Ovary (tissue), 9 donors: Measurements from ENCODE around the gene NAV2. TPM values are rescaled to one million over a fixed set of nuclear protein-coding genes. Genes with fewer than 3 reads are reported as not detected.

Experiments
- DNase-seq, 5 donors: peaks; one replicate each; pipeline ENCODE4 v3.0.0-alpha.2; 2019 to 2020
- H3K27ac ChIP-seq, 2 donors: fragments of 200-600 bp; one replicate each; pipeline versions ENCODE4 v1.5.1 to v1.8.0; 2019 to 2022
- H3K27me3 ChIP-seq: fragments of 200-600 bp; one replicate; pipeline ENCODE4 v1.8.0; 2022
- H3K36me3 ChIP-seq: fragments of 200-600 bp; sonication (generic); one replicate; pipeline ENCODE4 v1.5.1; 2019
- H3K4me1 ChIP-seq: one replicate; pipeline ENCODE4 v1.8.1; 2013; ENCODE audit warnings: mild to moderate bottlenecking, moderate library complexity; ENCODE audit not compliant: insufficient read depth
- H3K4me3 ChIP-seq: fragments of 200-600 bp; sonication (generic); one replicate; pipeline ENCODE4 v1.5.1; 2017
- H3K9me3 ChIP-seq, 2 donors: fragments of 200-600 bp in 1 of 2; sonication (generic) in 1 of 2; one replicate each; pipeline versions ENCODE4 v1.5.1 to v1.8.1; 2013 to 2019; ENCODE audit warnings: mild to moderate bottlenecking in 1 of 2, moderate library complexity in 1 of 2
- EP300 ChIP-seq: sonication (generic); formaldehyde crosslinking; IDR thresholded peaks from one replicate; pipeline ENCODE4 v1.6.1; 2017; ENCODE audit warnings: antibody characterized with exemption
- POLR2A ChIP-seq: fragments of 450-650 bp; IDR thresholded peaks from one replicate; pipeline ENCODE4 v1.6.1; 2017; ENCODE audit warnings: antibody characterized with exemption, mild to moderate bottlenecking, moderate library complexity
- WGBS, 3 donors: extraction: QIAGEN DNeasy Blood & Tissue Kit in 1 of 3; methylation state at CpG; one replicate each; pipeline versions ENCODE4 v1.1.5 to v1.1.7; 2013 to 2017; 5-methylcytosine and 5-hydroxymethylcytosine counted together
- intact Hi-C, 4 donors: fragments of 100-400 bp; cut with DNase I; formaldehyde crosslinking; loops; one replicate each; pipeline versions ENCODE4 v1.11.0 to v1.15.1; 2022 to 2023
- polyA plus RNA-seq, 2 donors: library from polyadenylated mRNA; stranded (reverse); fragments of 200-250 nt in 1 of 2; fragments of 350-450 nt in 1 of 2; fragmentation: Illumina TruSeq in 1 of 2; extraction: RNeasy Lipid Tissue Mini Kit (QIAGEN cat#74804) in 1 of 2; gene quantifications; one replicate each; pipeline ENCODE4 v1.2.3, GENCODE V29; 2013 to 2014
- total RNA-seq, 7 donors: library from RNA; depleted of rRNA in 2 of 7; stranded (reverse); fragments of >200 nt in 2 of 7; fragmentation: NEBNext Ultra II Directional in 3 of 7; extraction: Animal tissue kit (Norgen Biotek cat#: 25700) in 3 of 7; gene quantifications; one replicate each; pipeline versions ENCODE4 v1.1.0 to v1.2.4, GENCODE V29; 2016 to 2023
- TF ChIP-seq, protein P1 (sequence below), 3 donors: fragments of 450-650 bp in 2 of 3; fragments of 200-600 bp in 1 of 3; IDR thresholded peaks; one replicate each; pipeline versions ENCODE4 v1.5.1 to v1.8.0; 2016 to 2022; ENCODE audit warnings: antibody characterized with exemption in 3 of 3, mild to moderate bottlenecking in 1 of 3
- donor health status: DM: no; HTN: no; CAD: no; lungs with moderate emphysema.
- donor health status: DM: no; HTN: no; CAD: no.
- donor health status: Bipolar disorder and iron deficiency.
- donor health status: DM: yes; HTN: yes; CAD: no.
- donor health status: DM: no; HTN: no; CAD: no.
- donor health status: DM: yes; HTN: yes; CAD: no.

NAV2 gene
- total and polyA plus RNA-seq, 9 donors = 2.9 to 14.1 (median 7.8) TPM

- H3K4me1 ChIP-seq = peaks cover 4% of the 10 kb centered on the region
Measured at GRCh38 chr11:19955660-19956059, 243.0 kb downstream of the NAV2 start.

GRCh38 chr11:19956228-19956627, 243.6 kb downstream of the NAV2 start:
- WGBS, 3 donors = 68 to 89% (median 71%) methylated on average over 4 of the region's 4 CpGs
- TF ChIP-seq EP300 (no peak), POLR2A (no peak)
- TF ChIP-seq, protein P1, sequence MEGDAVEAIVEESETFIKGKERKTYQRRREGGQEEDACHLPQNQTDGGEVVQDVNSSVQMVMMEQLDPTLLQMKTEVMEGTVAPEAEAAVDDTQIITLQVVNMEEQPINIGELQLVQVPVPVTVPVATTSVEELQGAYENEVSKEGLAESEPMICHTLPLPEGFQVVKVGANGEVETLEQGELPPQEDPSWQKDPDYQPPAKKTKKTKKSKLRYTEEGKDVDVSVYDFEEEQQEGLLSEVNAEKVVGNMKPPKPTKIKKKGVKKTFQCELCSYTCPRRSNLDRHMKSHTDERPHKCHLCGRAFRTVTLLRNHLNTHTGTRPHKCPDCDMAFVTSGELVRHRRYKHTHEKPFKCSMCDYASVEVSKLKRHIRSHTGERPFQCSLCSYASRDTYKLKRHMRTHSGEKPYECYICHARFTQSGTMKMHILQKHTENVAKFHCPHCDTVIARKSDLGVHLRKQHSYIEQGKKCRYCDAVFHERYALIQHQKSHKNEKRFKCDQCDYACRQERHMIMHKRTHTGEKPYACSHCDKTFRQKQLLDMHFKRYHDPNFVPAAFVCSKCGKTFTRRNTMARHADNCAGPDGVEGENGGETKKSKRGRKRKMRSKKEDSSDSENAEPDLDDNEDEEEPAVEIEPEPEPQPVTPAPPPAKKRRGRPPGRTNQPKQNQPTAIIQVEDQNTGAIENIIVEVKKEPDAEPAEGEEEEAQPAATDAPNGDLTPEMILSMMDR (IDR thresholded peaks at IDR 0.05) = no peak
- DNase-seq = no peak
- no peak overlapping the region for H3K4me3 ChIP-seq
- intact Hi-C loops = loop anchor here in 1 of 4 donors (10.0 kb wide), 1 partner anchor 51 kb away; no protein-coding TSS in a partner anchor
- no peaks in the 10 kb centered on the region for H3K27me3 ChIP-seq
- no peak overlapping the region for H3K27ac ChIP-seq
- H3K4me1 ChIP-seq = peaks cover 4% of the 10 kb centered on the region
- H3K36me3 ChIP-seq = no peaks in the 10 kb centered on the region
- no peaks in the 10 kb centered on the region for H3K9me3 ChIP-seq

More at GRCh38 chr11:19955660-19956059, 243.0 kb downstream of the NAV2 start:
- H3K27me3 ChIP-seq = no peaks in the 10 kb centered on the region
- TF ChIP-seq POLR2A (no peak), EP300 (no peak)
- TF ChIP-seq, protein P1 (IDR thresholded peaks at IDR 0.05) = no peak
- no peak overlapping the region for H3K4me3 ChIP-seq
- DNase-seq = no peak
- intact Hi-C loops = loop anchor here in 1 of 4 donors (10.0 kb wide), 1 partner anchor 51 kb away; no protein-coding TSS in a partner anchor
- WGBS, 3 donors = 54 to 90% (median 61%) methylated on average over 7 of the region's 7 CpGs
- no peaks in the 10 kb centered on the region for H3K36me3 ChIP-seq
- no peak overlapping the region for H3K27ac ChIP-seq
- no peaks in the 10 kb centered on the region for H3K9me3 ChIP-seq

- Histone ChIP-seq H3K9me3 (no peaks in the 10 kb centered on the region), H3K4me3 (no peak overlapping the region), H3K36me3 (no peaks in the 10 kb centered on the region), H3K27me3 (no peaks in the 10 kb centered on the region), H3K27ac (no peak overlapping the region), H3K4me1 (peaks cover 4% of the 10 kb centered on the region)
- DNase-seq = no peak
- intact Hi-C loops = loop anchor here in 1 of 4 donors (10.0 kb wide), 1 partner anchor 53 kb away; no protein-coding TSS in a partner anchor
- 90 to 91% (median 91%) methylated on average over 7 of the region's 7 CpGs for WGBS, 3 donors
- TF ChIP-seq EP300 = no peak
- TF ChIP-seq, protein P1 (IDR thresholded peaks at IDR 0.05) = no peak
- no peak for TF ChIP-seq POLR2A
Measured at GRCh38 chr11:19957294-19957943, 244.8 kb downstream of the NAV2 start.

DNA sequence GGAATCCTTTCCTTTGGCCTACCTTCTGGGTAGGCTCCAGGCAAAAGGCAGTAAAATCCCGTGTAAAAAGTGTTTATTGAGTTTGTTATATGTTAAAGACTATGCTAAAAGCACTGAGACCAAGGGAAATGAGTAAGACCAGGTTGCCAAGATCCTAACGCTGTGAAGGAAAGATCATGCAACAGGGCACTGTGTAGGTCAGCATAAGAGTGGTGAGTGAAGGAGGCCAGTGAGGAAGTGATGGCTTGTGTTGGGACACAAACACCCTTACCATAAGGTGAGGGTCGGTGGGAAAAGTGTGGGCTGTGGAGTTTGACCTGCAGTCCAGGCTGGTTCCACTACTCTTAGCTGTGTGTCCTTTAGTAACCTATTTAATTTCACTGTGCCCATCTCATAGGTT, 245.6 kb downstream of the NAV2 start:
- TF ChIP-seq, protein P1 (IDR thresholded peaks at IDR 0.05) = no peak
- TF ChIP-seq EP300 (no peak), POLR2A (no peak)
- WGBS, 3 donors = 67 to 75% (median 68%) methylated on average over 3 of the region's 3 CpGs
- H3K9me3 ChIP-seq = no peaks in the 10 kb centered on the region
- H3K27me3 ChIP-seq = no peaks in the 10 kb centered on the region
- no peak for DNase-seq
- peaks cover 4% of the 10 kb centered on the region for H3K4me1 ChIP-seq
- H3K4me3 ChIP-seq = no peak overlapping the region
- H3K27ac ChIP-seq = no peak overlapping the region
- intact Hi-C loops = loop anchor here in 1 of 4 donors (10.0 kb wide), 1 partner anchor 53 kb away; no protein-coding TSS in a partner anchor
- no peaks in the 10 kb centered on the region for H3K36me3 ChIP-seq
